Gastroesophageal sphincter (tissue), 3 donors: ENCODE data around the gene ZFYVE28.
"Not testable (repeated sequence)": the region's sequence is repeated elsewhere in the genome, so short reads cannot be mapped to it uniquely, and the experiment has no call there.

Source experiments
- CTCF ChIP-seq, 4 experiments: fragments of 200-600 bp in 2 of 4; fragments of 450-650 bp in 2 of 4; sonication (generic) in 1 of 4; IDR thresholded peaks; one replicate each; pipeline ENCODE4 v1.5.1; 2017 to 2019; ENCODE audit warnings: antibody characterized with exemption in 4 of 4, mild to moderate bottlenecking in 2 of 4, moderate library complexity in 2 of 4
- POLR2A ChIP-seq, 2 donors: fragments of 450-650 bp; IDR thresholded peaks; one replicate each; pipeline ENCODE4 v1.6.1; 2017; ENCODE audit warnings: antibody characterized with exemption in 2 of 2, mild to moderate bottlenecking in 2 of 2, moderate library complexity in 1 of 2

- TF ChIP-seq CTCF, POLR2A (IDR thresholded peaks at IDR 0.05): not testable (repeated sequence)
Measured at GRCh38 chr4:2383220-2383631, 35.2 kb downstream of the ZFYVE28 start.
